NCI-H524 treated with DMSO at 0.1 percent for 48 hours (cell line): ENCODE data around the gene CTAGE9.

ENCODE experiments used
- DNase-seq: peaks from one replicate; lab custom pipeline; 2025; lab: John Stamatoyannopoulos, UW

CTAGE9 gene

DNA sequence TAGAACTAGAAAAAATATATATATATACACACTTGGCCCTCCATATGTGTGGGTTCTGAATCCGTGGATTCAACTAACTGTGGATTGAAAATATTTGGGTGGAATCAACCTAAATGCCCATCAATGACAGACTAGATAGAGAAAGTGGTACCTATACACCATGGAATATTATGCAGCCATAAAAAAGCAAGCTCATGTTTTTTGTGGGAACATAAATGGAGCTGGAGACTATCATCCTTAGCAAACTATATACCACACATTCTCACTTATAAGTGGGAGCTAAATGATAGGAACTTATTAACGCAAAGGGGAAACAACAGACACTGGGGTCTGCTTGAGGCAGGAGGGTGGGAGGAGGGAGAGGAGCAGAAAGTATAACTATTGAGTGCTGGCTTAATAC lies 37.6 kb downstream of the CTAGE9 start:
- no peak for DNase-seq

DNA sequence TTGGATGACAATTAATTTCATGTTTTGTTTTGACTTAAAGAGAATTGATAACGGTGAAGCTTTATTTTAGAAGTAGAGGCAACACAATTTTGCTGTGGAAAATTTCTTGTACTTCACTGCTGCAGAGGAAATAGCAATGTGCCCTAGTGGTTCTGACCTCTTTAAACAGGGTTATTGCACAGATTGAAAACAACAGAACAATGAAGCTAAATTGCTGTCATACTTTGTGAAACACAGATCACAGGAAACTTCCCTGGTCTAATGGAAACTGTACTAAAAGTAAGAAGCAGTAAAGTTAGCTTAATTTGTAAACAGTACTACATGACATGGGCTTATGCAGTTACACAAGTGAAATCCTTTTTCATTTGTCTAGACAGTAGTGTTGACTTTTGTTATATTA lies 40.9 kb downstream of the CTAGE9 start:
- no peak for DNase-seq

GRCh38 chr6:131663578-131664165 lies 47.1 kb downstream of the CTAGE9 start:
- DNase-seq: no peak

DNA sequence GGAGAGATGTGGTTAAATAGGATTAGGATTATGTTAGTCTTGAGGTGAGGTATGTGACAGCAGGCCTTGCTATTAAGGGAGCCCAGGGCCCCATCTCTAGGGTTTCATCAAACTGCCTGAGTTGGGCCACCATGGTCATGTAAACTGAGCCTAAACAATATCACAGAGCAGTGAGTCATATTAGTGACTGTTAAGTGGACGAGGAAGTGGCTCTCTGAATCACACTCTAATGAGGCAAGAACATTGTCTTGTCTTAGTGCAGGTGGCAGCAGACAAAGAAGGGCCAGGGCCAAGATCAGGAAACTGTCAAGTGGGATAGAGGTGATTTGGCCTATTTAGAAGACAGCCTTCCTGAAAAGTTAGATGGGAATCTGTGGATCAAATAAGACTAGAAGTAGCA lies 50.6 kb downstream of the CTAGE9 start:
- no peak for DNase-seq
